NCI-H2227 treated with DMSO at 0.1 percent for 48 hours (cell line): ENCODE data around the gene CRYM.
"Not testable (repeated sequence)": the region's sequence is repeated elsewhere in the genome, so short reads cannot be mapped to it uniquely, and the experiment has no call there.

Experiments
- DNase-seq: peaks from one replicate; lab custom pipeline; 2025; lab: John Stamatoyannopoulos, UW

Gene CRYM

DNA sequence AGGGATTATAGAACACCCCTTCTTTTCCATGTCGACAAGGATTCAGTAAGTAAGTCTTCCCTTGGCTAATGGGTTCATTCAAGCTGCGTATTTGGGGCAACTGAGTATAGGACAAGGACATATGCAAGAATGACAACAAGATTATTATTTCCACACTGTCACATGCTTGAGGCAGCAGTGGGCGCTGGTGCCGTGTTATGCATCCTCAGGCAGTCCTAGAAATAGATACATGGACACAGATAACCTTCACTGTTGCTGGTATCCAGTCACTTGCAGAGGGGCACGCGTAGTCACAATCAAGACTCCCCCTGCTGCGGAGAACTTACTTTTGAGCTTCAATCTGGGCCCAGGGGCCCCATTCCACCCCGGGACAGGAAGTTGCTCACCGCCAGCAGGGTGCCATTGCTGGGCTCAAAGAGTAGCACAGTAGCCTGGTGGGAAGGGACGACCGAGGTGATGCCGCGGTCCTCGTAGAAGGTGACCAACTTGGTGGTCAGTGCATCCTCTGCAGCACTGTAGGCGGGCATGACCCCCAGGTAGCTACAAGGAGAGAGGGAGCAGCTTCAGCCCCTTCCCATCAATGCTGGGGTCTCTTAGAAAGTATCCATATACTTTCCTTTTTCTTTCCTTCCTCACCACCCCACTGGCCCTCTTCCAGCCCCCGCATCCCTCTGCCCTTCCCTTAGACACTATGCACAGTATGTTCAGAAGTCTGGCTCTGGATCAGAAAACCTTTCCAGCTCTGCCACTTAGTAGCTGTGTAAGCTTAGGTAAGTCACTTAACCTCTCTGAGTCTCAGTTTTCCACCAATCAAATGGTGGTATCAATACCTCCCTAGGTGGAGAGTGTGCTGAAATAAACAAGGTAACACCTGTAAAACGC, 804 bp downstream of the CRYM start:
- no peak for DNase-seq

DNA sequence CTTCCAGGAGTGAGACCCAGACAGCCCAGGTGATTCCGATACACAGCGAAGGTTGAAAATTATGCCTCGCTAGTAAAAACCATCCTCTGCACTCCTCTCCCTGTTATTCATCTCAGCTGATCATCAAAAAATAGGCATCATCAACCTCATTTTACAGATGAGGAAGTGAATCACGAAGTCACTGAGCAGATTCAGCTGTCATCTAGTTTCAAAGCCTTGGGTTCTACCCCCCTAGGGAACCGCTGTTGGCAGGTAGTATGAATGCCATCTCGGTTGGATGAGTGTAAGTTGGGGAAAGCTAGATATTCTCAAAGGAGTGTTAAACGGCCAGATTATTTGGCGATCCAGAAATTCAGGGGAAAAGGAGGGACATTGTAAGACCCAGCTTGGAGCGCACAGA, 2.0 kb downstream of the CRYM start:
- DNase-seq = no peak

DNA sequence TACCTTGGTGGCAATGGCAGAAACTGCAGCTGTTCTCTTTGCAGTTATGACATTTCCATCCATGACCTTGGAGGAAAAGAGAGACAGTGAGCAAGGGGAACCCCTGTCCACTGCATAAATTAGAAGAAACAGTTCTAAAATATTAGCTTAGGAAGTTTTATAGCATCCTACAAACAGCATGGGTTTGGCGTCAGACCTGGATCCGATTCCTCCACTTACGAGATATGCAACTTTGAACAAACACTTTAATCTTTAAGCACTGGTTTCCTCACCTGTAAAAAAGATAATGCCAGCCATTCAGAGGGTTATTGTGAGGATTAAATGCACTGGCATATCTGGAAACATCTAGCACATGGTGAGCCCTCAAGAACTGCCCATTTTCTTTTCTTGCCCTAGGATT, 2.6 kb downstream of the CRYM start:
- DNase-seq = no peak

DNA sequence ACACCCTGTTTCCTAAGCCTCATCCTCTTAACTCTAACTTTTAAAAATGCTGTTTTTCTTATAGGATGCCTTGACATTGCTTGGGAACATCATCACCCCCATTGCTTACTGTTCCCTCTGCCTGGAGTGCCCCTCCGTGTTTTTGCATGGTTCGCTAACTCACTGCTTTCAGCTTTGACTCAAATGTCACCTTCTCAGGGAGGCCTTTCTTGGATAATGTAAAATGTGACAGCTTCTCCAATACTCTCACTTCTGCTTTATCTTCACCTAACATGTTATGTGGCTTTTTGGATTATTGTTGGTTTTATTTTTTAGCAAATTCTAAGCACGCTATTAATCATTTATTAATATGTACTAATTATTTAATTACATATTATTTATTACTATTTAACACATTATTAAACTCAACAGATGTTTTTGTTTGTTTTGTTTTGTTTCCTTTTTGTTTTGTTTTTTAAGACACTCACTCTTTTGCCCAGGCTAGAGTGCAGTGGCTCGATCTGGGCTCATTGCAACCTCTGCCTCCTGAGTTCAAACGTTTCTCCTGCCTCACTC, 3.8 kb downstream of the CRYM start:
- no peak for DNase-seq

DNA sequence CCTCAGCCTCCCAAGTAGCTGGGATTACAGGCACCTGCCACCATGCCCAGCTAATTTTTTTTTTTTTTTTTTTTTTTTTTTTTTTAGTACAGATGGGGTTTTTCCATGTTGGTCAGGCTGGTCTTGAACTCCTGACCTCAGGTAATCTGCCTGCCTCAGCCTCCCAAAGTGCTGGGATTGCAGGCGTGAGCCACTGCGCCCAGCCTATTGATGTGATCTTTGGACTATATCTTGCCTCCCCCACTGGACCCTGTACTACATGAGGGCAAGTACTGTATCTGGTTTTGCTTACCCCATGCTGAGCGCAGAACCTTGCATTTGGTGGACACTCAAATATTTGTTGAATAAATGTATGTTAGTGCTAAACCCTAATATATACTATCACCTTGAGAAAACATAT, 5.3 kb downstream of the CRYM start:
- not testable (repeated sequence) for DNase-seq

DNA sequence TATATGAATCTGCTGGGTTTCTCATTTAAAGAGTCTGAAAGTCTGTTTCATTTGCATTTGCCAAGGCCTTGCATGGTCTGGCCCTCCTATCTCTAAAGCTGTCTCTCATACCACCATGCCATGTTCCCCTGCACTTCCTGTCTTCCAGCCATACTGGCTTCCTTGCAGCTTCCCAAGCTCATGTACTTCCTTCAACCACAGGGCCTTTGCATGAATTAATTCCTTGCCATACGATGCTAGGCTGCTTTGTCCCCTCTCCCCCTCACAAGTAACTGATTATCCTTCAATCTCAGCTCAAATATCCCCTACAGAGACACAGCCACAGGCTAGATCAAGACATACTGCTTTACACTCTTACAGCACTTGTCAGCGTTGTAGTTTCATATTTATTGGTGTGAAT, 5.8 kb downstream of the CRYM start:
- no peak for DNase-seq

DNA sequence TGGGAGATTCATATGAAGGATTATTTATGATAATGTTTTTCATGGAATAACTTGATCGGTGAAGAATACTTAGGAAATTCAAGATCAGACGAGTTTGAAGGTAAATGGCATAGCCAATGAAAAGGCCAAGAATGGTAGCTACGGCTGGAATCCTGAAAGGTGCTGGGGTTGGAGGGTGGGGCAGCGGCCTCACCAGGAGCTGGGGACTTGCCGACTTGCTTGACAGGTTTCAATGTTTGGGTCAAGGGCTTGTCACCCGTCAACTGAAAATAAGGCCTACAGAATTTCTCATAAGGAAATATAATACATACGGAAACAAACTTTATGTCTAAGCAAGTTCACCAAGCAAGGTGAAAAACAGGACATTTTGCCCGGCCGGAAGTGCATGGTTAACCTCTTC, 9.9 kb downstream of the CRYM start:
- no peak for DNase-seq

DNA sequence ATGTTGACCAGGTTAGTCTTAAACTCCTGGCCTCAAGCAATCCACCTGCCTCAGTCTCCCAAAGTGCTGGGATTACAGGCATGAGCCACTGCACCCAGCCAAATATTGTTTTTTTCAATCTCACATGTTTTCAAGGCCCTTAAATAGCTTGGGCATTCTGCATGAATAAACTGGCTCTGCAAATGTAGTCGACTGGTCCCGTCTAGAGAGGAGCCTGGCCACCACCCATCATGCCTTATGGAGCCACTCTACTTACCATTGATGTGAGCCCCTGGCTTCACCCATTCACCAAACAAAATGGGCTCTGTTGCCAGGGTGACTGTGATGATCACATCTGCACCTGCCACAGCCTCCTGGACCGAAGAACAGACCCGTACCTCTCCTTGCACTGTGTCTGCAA, 10.8 kb downstream of the CRYM start:
- DNase-seq = no peak

DNA sequence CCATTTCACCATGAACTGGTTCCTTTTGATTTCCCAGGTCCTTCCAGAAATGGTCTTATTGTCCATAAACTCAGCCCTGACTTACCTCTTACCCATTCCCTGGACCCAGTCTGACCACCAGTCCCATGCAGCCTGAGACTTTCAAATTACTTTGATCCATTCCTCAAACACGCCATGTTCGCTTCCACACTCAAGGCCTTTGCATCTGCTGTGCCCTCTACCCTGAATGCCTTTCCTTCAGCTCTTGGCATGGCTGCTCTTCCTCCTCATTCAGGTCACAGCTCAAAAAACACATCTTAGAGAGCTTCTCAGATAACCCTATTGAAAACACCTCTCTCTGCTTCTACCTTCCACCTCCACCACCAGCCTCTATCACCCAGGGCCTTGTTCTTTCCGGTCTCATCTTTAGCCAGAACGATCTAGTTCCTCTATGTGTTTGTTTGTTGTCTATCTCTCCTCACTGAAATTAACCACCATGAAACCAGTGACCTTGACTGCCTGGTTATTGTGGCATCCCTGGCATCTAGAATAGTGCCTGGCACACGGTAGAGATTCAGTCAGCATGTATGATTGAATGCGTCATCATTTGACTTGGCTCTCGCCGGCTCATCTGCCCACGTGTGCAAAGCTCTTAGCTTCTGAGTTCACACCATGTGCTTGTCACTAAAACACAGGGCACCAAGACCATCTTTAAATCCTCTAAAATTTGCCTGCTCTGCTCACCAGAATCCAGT, 12.8 kb downstream of the CRYM start:
- no peak for DNase-seq

DNA sequence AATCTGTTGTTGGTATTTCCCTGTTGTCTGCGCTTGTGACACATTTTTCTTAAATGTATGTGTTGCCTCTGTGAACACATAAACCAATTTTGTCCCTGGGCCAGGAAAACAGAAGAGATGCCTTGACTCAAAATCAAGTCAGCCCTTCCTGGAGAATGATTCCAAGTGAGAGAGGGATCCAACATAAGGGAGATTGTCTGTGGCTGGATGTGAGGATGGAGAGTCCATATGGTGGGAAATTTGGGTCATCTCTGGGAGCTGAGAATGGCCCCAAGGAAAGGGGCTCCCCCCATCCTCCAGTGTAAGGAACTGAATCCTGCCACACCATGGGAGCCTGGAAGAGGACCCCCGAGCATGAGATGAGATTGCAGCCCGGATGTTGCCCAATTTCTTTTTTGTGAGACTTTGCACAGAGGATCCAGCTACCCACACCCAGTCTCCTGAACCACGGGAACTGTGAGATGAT, 13.5 kb downstream of the CRYM start:
- DNase-seq = no peak

DNA sequence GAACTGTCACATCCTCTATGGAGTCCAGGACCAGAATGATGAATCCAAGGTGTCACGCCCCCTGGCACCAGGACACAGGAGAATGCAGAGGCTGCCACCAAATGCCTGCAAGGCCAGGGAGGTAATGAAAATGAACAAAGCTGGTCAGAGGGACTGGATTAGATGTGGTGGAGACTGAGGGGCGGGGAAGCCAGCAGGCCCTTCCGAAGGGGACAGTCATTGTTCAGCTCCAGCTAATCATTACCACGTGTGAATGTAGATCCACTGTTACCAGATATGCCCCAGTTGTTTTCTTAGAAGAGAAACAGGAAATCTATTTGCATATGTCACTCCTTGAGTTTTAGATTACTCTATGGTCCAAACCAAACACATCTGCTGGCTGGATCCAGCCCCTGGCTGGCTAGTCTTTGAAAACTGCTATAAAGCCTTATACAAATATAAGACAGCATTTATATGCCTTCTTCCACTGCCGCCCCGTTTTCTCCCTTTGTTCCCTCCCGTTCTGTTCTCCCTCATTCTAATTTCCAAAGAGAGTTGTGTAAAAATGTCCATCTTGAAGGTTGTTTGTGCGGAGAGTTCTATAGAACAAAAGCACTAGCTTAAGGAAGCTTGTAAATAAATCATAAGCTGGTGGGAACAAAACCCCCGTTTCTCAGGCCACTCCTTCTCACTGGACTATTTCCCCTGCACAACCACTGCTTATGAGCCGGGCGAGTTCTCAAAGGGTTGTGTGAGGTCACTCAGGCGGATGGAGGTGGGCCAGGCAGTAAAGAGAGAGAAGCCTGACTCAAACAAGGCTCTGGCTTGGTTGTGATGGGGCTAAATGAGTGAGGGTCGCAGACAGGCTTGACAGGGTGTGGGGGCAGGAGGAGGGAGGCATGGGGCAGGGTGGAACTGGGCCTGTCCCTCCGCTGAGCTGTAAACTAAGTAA, 14.2 kb downstream of the CRYM start:
- no peak for DNase-seq

DNA sequence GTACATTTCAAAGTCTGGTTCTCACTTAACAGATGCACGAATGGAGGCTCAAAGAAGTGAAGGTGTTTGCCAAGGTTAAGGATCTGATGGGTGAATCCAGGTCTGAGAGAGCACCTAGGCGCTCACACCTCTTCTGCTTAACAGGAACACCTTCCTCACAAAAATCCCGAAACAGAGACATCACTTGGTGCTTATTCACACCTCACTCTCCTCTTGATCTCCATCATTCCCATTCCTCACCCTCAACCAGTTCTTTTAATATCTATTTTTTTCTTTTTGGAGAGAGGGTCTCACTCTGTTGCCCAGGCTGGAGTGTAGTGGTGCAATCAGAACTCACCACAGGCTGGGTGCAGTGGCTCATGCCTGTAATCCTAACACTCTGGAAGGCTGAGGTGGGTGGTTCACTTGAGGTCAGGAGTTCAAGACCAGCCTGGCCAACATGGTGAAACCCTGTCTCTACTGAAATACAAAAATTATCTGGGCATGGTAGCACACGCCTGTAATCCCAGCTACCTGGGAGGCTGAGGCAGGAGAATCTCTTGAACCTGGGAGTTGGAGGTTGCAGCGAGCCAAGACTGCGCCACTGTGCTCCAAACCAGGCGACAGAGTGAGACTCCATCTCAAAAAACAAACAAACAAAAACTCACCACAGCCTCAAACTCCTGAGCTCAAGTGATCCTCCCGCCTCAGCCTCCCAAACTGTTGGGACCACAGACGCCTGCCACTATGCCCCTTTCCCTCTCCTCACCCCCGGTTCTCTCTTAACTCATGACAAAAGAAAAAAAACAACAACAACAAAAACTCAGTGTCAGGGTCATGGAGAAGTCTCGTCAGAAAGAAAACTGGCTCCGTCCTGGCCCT, 15.1 kb downstream of the CRYM start:
- DNase-seq = no peak

DNA sequence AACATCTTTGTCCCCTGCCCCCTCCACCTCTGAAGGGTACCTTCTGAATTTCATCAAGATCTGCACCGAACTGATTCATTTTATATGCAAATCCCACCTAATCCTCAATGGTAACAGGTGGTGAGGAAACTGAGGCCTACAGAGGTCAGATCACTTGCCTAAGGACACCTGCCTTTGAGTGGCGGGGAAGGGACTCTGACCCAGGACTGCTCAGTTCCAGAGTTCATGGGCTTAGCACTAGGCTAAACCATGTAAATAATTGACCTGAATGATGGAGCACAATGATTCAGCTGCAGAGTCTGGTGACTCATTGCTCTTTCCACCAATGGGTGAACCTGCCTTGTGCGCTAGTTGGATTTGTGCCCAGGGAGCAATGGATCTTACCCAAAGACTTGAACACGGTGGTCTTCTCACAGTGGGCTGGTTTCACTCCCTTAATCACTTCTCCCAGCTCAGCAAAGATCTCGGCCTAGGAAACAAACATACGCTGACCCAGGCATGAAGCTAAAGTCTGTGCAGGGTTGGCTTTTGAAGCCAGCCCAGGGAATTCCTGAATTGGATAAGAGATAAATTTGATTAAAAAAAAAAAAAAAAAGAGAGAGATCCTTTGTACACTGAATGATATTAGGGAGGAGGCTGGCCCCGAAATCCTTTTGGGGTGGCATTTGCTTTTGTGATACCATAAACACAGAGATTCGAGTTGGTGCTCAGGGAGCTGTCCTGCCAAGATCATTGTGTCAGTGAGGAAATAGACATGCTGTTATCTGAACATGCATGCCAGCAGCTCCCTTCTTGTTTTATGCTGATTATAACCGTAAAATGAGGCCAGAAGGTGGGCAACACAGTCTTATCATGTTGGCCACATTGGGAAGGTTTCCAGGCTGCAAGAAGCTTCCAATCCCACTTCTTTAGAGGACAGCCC, 17.0 kb downstream of the CRYM start:
- DNase-seq = no peak

DNA sequence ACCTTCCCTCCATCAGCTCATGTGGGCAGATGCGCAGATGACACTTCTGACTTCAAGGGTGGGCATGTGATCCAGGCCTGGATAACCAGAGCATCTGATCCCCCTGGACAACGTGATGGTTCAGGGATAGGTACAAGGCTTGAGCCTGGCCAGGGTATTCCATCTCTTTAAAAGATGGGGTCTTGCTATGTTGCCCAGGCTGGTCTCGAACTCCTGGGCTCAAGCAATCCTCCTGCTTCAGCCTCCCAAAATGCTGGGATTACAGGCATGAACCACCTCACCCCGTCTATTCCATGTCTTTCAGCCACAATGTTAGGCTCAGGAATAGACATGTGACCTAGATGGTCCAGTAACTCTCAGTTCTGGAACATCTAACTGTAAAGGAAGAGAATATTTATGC, 20.8 kb downstream of the CRYM start:
- no peak for DNase-seq

DNA sequence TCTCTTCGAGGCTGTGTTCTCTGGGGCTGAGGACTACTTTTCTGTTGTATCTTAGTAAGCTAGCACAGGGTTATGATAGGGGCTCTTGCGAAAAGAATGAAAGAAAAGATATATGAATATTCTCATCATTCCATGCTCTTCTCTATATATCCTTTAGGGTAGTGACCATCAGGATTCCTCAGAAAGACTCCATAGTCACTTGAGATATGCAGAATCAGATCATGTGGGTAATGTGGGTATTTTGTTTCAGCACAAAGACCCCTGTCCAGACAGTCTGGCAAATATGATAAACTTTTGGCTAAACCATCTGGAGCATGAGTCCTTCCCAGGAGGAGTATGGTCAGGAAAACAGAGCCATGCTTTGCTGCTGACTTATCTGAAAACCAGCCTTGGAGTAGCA, 21.5 kb downstream of the CRYM start:
- DNase-seq = no peak

DNA sequence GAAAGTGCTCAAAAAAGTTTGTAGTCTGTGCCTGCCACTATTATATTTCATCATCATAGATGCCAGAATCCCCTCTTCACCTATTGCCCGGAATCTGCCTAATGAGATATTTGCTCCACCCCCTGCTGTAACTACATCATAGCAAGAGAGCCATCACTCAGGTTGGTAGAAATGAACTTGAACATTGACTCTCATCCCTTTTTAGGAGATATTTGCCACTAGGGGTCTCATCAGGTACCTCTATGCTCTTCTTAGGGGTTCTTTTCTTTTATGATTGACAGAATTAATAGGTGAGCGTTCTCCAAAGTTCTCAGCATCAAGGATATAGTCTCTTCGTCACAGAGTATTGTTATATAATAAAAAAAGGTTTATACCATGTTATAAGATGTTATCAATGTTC, 24.6 kb downstream of the CRYM start:
- DNase-seq = no peak

DNA sequence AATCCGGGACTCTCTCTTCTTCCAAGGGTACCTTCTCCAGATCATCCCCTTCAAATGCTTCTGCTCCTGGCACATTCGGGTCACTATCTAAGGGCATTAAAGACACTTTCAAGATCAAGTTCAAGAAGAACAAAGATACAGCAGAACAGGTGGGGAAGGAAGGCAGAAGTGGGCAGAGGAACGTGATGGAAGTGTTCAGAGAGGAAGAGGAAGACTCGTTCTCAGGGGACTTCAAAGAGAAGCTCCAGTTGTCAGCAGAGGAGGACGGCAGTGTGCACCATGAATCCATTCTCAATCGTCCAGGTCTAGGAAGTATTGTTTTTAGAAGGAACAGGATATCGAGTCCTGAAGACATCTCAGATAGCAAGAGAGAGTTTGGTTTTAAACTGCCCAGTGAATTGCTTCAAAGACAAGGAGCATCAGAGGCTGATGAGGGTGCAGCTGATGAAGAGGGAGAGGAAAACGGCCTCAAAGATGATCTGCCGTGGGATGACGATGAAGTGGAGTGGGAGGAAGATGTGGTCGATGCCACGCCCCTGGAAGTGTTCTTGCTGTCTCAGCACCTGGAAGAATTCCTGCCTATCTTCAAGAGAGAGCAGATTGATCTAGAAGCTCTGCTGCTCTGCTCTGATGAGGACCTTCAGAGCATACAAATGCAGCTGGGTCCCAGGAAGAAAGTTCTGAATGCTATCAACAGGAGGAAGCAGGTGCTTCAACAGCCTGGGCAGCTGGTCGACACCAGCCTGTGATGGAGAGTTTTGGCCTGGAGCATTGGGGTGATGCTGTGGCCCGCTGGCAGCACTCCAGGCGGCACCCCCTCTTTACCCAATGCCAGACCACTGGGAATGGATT, 27.8 kb downstream of the CRYM start:
- no peak for DNase-seq

DNA sequence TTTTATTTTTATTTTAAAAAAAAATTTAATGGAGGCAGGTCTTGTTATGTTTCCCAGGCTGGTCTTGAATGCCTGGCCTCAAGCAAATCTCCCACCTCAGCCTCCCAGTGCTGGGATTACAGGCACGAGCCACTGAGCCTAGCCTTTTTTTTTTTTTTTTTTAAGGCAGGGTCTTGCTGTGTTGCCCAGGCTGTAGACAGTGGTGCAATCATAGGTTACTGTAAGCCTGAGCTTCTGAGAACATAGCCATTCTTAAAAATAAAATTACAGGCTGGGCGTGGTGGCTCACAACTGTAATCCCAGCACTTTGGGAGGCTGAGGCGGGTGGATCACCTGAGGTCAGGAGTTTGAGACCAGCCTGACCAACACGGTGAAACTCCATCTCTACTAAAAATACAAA, 29.9 kb downstream of the CRYM start:
- not testable (repeated sequence) for DNase-seq
